GM12892 (cell line): Measurements from ENCODE around the gene TLR10.
"Not testable (repeated sequence)": the region's sequence is repeated elsewhere in the genome, so short reads cannot be mapped to it uniquely, and the experiment has no call there.

Experiments
- POLR2A ChIP-seq: IDR thresholded peaks from 2 replicates; pipeline ENCODE4 v1.6.1; 2011; ENCODE audit warnings: low read depth, low read length, control low read depth
- POLR2AphosphoS5 ChIP-seq: IDR thresholded peaks from 2 replicates; pipeline ENCODE4 v1.6.1; 2011; ENCODE audit warnings: low read depth, low read length, control low read depth
- TAF1 ChIP-seq: IDR thresholded peaks from 2 replicates; pipeline ENCODE4 v1.6.1; 2011; ENCODE audit warnings: low read depth, mild to moderate bottlenecking, control low read depth, low read length, borderline replicate concordance

DNA sequence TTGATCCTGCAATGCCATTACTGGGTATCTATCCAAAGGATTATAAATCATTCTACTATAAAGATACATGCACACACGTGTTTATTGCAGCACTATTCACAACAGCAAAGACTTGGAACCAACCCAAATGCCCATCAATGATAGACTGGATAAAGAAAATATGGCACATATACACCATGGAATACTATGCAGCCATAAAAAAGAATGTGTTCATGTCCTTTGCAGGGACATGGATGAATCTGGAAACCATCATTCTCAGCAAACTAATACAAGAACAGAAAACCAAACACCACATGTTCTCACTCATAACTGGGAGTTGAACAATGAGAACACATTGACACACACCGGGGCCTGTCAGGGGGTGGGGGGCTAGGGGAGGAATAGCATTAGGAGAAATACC, 4.9 kb downstream of the TLR10 start:
- TF ChIP-seq POLR2A, POLR2AphosphoS5, TAF1: not testable (repeated sequence)
